ENCODE results near the gene PRAC1.
"Not testable (repeated sequence)": the region's sequence is repeated elsewhere in the genome, so short reads cannot be mapped to it uniquely, and the experiment has no call there.

Gene PRAC1

DNA sequence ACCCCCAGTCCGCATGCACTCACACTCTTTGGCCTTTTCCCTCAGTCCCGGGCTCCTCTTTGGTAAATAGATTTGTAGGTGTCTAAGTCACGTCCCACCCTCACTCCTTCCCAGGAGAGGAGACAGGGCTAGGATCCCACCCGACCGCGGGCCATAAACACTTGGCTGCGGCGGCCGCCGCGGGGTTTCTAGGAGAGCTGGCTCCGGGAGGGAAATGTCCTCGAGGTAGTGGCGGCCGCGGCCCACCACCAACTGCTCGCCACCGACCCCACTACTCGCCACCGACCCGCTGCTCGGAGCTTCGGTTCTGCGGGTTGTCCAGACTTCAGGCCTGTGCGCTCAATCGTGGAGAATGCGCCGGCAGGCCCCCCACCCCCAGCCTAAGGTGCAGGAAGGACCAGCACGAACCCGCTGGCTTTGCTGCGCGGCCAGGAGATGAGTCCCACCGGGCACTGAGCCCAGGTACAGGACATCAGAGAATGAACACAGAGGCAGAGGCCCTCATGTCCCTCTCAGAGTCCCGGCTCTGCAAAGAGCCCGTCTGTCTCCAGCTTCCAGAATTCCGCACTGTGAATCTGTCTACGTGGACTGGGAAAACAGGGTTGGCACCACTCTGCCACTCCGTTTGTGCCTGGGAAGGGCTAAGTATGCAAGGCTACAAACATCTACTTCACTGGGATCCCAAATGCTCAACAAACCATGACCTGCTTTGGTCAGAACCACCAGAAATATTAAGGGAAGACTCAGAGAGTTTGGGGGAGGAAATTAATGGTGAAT is 3.2 kb upstream of the PRAC1 start:
- no peak for DNase-seq

DNA sequence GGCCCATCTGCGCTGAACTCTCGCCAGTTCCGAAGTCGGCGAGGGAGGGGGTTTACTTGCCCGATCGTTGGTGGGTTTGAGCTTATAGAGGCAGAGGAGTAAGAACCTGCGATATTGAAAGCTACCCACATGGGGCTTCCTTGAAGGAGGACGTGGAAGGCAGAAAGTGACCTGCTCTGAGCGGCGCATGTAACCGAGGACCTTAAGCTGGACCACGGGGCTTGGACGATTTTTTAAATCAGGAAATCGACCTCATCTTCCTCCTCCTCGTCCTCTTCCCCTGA is 2.6 kb upstream of the PRAC1 start:
- no peak for DNase-seq

DNA sequence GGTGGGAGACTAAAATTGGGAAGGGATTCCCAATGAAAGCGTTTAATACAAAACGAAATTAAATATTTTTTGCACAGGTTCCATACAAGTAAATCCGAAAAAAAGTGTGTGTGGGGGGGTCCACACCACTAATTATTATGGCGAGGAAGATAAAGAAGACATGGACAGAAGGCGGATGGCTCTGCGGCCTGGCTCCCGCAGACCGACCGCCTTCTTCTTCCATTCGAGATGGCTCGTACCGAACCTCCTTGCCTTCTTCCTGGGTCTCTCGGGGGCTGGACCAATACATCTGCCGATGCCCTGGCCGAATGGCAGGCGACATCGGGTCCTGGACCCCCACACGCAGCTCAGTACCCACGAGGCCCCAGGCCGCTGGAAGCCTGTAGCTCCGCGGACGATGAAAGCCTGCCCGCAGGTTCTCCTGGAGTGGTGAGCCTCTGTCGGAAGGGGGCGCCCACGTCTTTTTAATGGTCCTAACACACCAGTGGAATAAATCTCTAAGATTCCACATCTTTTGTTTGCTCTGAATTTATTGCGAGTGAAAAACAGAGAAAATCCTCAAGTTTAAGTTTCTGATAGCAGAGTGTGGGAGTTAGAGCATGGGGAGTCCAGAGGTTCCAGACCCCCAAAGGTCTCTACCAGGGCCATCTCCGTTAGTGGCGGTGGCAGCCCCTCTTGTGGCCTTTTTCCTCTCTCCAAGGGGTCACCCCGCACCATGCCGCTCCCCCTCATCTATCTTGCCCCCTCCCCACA is 2.1 kb upstream of the PRAC1 start:
- peak; percentile 69 to 77 for DNase-seq

DNA sequence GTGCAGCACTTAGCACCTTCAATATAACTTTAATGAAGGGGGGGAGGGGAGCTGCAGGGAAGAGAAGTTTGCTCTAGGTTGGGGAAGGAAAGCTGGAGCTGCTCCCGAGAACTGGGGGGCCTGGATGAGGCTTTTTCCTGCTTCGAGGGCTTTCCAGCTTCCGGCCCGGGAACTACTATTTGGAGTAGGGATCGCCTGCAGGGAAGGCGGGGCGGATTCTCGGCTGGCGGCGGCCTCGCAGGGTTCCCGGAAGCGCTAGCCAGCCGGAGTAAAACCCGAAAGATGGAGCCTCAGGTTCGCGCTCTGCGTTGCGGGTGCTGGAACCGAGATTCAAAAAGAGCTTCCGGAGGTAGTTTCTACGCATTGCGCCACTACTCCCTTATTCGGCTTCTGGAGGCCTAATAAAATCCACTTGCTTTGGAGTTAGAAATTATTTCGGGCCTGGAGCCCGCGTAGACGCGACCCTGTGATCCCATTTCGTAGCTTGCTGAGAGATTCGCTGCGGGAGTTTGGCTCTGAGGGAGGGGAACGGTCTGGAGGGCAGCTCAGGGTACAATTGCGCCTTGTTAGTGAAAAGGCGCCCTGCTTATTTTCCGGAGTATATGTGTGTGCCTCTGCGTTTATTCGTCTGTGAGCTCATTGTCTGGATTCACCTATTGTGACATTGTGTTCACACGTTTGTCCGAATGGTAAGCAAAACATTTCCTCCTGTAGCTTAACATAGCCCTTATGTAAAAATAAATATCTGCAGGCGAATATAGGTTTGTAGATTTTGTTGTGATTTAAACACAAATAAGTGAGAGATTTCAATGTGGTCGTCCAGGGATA is 1.3 kb upstream of the PRAC1 start:
- no peak for DNase-seq

DNA sequence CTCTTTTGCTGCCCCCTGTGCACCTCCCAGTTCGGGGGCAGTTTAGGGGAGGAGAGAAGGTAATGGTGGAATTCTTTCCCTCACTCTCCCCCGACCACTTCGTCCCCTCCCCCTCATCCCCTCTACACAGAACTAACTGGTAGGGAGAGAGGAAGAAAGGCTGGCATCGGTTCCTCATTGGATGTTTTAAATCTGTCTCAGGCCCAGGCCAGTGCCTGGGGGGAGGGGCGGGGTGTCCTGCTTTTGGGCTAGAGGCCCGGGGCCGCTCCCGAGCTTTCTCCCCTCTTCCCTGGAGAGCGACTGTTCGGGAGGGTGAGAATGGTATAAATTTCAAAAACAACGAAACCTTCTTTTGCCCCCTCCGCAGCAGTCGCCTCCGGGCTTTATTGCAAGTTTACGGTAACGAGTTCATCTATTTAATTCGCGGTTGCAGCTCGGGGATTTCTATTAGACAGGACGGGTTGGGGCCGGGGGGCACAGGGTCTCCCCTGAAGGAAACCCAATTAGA is 651 bp upstream of the PRAC1 start, which contains the start of gene PRAC2:
Gene PRAC2, plus strand, starts transcription at position 271 of the 508 bp plus-strand sequence. CDS start 1,226 bp downstream, outside the sequence.
- no peak for DNase-seq

DNA sequence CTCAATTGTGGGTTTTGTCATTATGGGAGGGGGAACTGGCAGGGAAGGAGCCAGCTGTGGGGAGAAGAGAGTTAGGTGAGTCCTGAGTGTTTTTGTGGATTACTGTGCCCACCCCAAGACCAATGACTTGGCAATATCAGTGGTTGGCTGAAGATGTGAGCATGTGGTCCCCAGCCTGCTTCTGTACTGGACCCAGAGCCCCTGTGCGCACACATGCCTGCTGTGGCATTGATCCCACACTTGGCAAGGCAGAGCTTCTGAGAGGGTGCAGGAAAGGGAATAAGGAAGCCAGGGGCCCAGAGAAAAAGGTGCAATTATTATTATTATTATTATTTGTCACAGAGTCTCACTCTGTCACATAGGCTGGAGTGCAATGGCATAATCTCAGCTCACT is 1.3 kb downstream of the PRAC1 start:
- DNase-seq, result no peak

DNA sequence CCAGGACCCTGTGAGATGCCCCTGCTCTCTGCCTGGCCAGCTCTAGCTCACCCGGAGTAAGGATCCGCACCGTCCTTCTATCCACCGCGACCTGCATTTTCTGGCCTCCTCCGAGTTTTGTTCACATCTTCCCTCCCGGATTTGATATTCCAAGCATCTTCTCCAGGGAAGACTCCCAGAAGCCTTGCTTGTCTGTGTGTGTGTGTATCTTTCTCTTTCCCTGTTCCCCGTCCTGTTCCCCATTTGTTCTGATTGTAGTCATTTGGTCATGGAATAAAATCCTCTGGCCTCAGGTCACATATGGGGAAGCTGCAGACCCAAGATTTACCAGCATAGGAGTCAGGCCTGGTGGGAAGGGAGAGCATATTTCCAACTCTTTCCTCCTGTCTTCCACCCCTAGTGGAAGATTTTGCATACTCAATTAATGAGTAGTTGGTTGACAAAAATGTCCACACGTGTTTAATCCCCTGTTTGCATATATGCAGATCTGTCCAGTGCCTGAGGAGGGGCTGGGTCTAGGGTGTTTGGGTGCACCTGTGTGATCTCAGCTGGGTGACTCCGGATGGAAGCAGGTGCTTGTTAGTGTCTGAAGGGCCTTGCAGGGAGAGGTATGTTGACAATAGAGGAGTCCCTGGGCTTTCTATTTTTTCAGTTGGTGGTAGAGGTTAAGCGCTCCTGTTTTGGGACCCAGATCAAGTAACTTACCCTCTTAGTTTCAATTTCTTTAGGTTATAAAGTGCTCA is 1.9 kb downstream of the PRAC1 start:
- DNase-seq, result no peak

DNA sequence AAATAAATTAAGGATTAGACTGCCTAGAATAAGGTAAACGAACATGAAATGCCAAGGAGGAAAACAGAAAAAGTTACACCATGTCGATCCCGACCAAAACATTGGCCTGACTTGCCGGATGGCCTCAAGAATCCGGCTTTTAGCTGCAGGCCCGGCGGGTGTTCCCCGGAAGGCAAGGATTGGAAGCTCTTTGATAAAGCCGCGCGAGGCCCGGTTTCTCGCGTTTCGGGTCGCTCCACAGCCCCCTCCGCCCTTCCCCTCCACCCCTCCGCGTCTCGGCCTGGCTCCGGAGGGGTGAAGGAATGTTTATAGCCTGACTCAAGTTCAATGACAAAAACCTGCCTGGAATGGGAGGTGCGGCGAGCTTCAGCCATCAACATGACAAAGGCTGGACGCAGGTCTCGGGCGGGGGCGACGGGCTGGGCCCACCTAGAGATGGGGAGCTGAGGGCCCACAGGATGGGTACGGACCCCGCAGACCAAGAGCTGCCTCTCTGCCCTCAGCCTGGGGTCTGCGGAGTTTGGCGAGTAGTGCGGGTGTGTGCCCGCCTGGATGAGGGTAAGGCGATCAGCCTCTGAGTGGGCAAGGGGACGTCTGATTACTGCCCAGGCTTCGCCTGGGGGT is 2.6 kb downstream of the PRAC1 start:
- no peak for DNase-seq

DNA sequence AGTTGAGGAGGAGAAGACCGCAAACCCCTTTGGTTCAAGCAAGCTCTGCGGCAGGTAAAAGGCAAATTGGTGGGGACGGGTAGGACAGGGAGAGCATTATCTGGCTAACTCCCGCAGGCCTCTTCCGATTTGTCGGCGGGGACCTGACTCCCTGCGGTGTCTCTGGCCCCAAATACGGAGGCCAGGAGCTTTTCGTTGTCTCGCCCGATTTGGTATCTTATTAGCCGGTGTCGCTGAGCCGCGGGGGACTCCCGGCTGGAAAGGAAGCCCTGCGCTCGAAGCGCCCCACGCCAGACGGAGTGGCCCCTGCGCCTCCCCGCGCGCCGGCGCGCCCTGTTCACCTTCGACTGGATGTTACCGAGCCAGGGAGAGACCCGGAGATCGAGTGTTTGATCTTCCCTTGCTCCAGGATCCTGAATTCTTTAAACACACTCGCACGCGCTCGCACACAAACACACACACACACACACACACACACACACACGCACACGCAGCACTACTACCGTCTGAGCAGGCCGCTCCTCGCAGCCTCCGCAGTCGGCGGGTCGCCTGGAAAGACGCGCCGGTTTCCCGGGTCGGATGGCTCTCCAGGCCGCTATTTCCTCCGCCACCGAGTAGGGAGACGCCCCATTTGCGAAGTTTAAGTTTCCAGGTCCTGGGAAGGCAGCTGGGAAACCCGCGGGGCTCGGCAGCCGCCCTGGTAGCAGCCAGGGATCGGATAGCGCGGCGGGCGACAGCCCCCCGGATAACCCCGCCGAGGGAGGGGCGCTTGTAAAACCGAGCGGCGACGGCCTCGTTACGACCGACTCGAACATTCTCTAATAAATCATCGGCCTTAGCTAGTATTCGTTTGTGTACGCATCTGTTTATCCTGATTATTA is 3.3 kb downstream of the PRAC1 start:
- DNase-seq, result no peak

DNA sequence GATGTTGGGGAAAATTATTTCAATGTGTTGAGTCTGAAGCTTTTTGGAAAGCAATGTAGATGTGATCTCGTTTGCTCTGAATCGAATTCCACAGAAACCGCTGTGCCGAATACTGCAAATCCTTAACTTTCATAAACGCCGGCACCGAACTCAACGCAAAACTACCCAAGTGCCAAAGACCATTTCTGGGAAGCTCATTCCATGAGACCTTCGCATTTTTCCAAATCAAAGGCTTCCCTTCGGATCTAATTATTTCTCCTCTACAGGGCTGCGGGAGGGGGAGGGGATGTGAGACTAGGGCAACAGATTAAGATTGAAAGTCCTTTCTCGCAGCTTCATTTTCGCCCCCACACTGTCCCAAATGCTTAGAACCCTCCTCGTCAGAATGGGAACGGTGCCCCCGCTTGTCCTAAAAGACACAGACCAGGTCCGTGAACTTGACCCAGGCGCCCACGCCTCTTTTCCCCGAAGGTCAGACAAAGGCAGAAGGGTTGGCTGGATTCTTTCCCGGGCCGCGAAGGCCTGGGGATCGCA is 4.0 kb downstream of the PRAC1 start:
- no peak for DNase-seq

DNA sequence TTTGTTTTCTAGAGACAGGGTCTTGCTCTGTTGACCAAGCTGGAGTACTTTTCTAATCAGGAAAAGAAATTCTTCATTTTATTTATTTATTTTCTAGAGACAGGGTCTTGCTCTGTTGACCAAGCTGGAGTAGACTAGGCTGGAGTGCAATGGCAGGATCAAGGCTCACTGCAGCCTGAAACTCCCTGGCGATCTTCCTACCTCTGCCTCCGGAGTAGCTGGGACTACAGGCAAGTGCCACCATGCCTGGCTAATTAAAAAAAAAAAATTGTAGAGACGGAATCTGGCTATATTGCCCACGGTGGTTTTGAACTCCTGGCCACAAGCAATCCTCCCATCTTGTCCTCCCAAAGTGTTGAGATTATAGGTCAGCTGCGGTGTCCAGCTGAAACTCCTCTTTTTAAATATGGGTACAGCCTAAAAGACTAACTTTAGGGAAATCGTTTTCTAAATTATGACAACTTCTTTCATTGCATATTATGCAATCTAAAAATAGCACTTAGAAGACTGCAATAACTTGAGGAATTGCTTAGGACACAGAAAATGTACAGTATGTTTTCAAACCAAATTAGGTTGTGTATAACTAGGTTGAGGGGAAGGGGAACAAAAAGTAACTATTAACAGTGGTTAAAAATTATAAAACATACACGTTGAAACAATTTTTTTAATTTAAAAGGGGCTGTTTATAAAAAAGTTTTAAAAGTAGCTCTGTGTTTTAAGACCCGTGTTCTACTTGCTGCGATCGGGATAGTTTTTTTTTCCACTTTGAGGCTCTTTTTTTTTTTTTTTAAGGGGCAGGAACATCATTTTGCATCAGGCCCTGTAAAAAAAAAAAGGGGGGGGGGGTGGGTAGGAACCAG is 4.7 kb downstream of the PRAC1 start:
- no peak for DNase-seq

DNA sequence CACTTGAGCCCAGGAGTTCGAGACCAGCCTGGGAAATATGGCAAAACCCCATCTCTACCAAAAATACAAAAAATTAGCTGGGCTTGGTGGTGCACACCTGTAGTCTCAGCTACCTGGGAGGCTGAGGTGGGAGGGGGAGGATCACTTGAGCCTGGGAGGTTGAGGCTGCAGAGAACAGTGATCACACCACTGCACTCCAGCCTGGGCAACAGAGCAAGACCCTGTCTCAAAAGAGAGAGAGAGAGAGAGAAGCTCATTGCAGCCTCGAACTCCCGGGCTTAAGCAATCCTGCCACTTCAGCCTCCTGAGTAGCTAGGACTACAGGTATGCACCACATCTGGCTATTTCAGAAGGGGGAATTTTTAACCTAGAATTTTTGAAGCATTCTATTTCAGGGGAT is 5.8 kb downstream of the PRAC1 start:
- not testable (repeated sequence) for DNase-seq

DNA sequence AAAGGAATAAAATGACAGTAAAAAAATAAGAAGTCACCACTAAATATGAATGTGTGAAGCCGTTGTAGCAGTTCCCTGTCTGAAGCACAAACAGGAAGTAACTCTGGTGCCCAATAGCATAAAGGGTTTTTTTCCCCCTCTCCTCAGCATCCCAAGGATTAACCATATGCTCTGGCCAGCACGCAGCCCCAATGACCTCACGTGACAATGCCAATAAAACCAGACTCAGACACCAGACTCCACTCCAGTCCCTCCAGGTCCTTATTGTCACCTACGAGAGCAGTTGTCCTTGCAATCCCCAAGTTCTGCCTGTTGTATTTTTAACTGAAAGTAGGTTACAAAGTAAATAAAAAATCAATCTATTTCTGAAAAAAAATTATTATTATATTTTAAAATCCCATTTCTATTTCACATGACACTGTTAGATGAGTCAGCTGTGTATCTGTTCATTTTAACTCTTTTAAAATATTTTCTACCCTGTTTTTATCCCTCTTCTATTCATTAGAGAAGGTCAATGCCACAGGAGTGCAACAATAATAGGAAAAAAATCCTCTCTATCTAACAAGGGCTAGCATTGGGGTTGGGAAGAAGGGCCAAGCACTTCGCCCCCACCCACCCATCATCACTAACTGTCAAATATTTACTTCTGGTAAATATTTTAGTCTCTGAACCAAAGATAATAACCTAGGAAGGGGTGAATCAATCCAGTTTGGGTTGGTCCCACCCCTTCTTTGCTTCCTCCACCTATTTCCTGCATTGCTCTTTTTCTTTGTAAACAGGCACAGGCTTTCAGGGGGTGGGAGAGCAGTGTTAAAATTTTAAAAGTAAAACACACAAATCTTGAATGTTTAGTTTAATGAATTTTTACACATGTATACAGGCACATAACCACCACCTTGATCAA is 6.6 kb downstream of the PRAC1 start:
- DNase-seq, result no peak

DNA sequence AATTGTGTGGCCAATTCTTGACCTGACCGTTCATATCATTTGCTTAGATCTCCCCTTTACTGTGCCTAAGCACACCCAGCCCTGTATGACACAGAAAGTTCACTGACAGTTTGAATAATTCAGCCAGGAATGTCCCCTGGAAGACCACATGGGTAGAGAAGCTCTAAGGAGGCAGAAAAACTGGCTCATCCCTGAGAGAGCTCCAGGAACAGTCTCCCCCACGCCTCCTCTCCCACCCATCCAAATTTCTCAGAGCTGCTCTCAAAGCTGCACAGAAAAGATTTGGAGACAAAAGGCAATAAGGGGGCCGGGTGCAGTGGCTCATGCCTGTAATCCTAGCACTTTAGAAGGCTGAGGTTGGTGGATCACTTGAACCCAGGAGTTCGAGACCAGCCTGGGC is 11.2 kb downstream of the PRAC1 start:
- no peak for DNase-seq

DNA sequence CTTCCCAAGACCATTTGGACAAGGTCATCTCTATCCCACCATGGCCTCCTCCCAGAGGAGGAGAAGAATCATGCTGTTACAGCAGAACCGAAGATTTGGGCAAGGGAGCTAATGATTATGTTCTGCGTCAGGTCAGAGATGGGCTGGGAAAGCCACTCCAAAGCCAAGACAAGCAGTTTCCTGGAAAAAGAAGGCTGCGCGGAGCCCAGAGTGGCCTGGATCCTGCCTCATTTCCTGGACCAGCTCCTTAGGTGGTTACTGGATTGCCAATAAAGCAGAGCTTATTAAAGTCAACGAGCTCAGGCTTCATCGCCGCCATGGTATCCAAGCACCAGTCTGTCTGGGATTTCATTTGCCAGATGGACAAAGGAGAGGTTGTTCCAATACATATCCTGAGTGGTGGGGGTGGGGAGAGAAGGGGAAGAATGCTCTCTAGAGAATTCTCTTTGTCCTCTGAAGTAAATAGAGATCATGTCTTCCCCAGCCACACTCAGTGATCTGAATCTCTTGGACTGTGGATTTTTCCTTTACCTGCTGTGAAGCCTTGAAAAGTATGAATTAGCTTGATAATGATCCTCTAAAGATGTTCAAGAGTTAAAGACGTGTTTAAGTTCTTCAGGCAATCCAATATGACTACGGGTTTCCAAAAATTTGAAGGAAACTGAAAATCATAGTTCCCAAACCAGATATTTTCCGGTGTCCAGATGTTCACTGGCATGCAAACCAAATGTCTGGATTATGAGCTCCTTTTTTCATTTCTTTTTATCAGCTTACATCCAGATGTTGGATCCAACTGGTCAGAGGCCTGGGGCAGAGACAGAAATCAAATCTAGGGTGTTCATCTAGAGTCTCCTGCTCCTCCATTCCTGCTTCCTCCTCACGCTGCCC is 17.7 kb downstream of the PRAC1 start:
- no peak for DNase-seq

DNA sequence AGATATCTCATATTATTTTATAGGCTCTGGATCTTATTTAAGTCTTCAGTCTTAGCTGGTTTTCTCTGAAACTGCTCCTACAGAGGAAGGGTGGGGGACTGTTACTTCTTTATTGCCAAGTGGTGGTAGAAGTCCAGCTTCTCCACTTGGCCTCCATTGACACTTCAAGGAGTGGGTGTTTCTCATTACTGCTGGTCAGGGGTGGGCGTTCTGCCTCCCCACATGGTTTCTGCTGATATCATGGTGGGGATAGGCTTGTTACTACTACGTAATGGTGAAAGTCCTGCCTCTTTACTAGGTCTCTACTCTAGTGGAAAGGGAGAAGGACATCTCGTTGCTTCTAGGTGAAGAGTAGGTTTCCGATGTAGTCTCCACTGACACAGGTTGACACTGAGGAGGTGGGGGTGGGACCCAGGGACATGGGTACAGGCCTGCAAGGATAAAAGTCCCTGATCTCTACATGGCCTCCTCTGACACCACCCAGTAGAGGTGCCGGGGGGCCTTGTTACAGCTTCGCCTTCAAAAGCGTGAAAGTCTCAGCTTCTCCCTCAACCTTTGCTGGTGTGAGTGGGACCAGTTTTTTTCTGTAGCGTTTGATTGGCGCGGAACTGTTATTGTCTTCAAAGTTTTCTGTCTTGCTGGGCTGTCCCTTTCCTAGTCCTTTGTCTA is 20.3 kb downstream of the PRAC1 start:
- no peak for DNase-seq

DNA sequence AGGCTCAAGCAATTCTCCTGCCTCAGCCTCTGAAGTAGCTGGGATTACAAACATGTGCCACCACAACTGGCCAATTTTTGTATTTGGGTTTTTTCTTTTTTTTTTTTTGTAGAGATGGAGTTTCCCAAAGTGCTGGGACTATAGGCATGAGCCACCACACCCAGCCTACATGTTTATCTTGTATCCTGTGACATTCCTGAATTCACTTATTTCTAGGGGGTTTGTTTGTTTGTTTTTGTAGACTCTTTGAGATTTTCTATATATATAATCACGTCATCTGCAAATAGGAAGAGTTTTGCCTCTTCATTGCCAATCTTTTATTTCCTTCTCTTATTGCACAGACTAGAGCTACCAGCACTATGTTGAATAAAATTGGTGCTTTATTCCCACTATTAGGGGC is 29.1 kb downstream of the PRAC1 start:
- no peak for DNase-seq
